ENCODE measurements around the gene PNPLA6. TPM values are rescaled to one million over a fixed set of nuclear protein-coding genes. Genes with fewer than 3 reads are reported as not detected.

Gene PNPLA6
- total and polyA plus RNA-seq, 2 of the 13 experiments (the other 11 are each of a cell fraction or from before 2014, with no cell fraction given) = 24.9 to 28.2 TPM

DNA sequence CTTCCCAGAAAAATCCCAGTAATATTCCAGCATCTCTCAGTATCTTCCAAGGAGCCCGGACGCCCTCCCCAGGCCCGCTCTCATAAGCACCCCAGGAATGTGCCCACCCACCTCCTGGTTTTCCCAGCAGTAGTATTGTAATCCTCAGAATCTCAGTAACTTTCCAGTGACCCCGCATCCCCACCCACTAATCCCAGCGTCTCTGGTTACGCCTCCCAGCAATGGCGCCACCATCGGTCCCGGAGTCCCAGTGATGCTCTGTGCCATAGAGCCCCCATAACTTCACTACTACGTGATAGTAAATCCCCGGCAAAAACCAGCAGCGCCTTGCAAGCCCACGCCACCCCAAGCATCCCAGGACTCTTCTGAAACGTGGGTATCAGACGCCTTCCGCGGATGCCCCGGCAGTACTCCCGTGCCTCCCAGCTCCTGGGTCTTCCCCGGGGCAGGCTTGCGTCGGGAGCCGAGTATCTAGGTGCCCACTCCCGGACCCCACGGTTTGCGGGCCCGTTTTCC lies 928 bp upstream of the PNPLA6 start (continued):
- TF ChIP-seq, protein P1, sequence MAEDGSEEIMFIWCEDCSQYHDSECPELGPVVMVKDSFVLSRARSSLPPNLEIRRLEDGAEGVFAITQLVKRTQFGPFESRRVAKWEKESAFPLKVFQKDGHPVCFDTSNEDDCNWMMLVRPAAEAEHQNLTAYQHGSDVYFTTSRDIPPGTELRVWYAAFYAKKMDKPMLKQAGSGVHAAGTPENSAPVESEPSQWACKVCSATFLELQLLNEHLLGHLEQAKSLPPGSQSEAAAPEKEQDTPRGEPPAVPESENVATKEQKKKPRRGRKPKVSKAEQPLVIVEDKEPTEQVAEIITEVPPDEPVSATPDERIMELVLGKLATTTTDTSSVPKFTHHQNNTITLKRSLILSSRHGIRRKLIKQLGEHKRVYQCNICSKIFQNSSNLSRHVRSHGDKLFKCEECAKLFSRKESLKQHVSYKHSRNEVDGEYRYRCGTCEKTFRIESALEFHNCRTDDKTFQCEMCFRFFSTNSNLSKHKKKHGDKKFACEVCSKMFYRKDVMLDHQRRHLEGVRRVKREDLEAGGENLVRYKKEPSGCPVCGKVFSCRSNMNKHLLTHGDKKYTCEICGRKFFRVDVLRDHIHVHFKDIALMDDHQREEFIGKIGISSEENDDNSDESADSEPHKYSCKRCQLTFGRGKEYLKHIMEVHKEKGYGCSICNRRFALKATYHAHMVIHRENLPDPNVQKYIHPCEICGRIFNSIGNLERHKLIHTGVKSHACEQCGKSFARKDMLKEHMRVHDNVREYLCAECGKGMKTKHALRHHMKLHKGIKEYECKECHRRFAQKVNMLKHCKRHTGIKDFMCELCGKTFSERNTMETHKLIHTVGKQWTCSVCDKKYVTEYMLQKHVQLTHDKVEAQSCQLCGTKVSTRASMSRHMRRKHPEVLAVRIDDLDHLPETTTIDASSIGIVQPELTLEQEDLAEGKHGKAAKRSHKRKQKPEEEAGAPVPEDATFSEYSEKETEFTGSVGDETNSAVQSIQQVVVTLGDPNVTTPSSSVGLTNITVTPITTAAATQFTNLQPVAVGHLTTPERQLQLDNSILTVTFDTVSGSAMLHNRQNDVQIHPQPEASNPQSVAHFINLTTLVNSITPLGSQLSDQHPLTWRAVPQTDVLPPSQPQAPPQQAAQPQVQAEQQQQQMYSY (CRISPR knock-in tag; IDR thresholded peaks at IDR 0.05) = no peak
- TF ChIP-seq ZNF20 (CRISPR knock-in tag; IDR thresholded peaks at IDR 0.05) (no peak), MIER3 (CRISPR knock-in tag; IDR thresholded peaks at IDR 0.05; ENCODE audit: borderline replicate concordance) (0 out of 2 replicates have a peak, but pooled peaks have one; percentile 42), ZNF790 (CRISPR knock-in tag; IDR thresholded peaks at IDR 0.05; ENCODE audit: borderline replicate concordance) (peak; percentile 23; the same call in 1 of the 2 replicates), SOX6 (IDR thresholded peaks at IDR 0.05) (no peak), SOX6 (CRISPR knock-in tag; IDR thresholded peaks at IDR 0.05) (0 out of 2 replicates have a peak, but pooled peaks have one; percentile 13), ZNF331 (CRISPR knock-in tag; IDR thresholded peaks at IDR 0.05) (0 out of 2 replicates have a peak, but pooled peaks have one; percentile 18), PCBP1 (IDR thresholded peaks at IDR 0.05; ENCODE audit: borderline replicate concordance, low read depth, low read length) (no peak), POLR2AphosphoS5 (IDR thresholded peaks at IDR 0.05; ENCODE audit: low read depth, low read length) (no peak), SNRNP70 (IDR thresholded peaks at IDR 0.05; ENCODE audit: low read depth, low read length) (no peak), PTBP1 (IDR thresholded peaks at IDR 0.05; ENCODE audit: low read depth, low read length, poor library complexity, severe bottlenecking) (no peak), MTF1 (CRISPR knock-in tag; IDR thresholded peaks at IDR 0.05) (no peak), ZNF768 (CRISPR knock-in tag; IDR thresholded peaks at IDR 0.05) (no peak), SCMH1 (CRISPR knock-in tag; IDR thresholded peaks at IDR 0.05; ENCODE audit: borderline replicate concordance) (no peak), CREM (IDR thresholded peaks at IDR 0.05) (no peak), CREM (CRISPR knock-in tag; IDR thresholded peaks at IDR 0.05) (no peak), ZSCAN29 (CRISPR knock-in tag; conservative IDR thresholded peaks at IDR 0.05) (no peak), CBFB (CRISPR knock-in tag; IDR thresholded peaks at IDR 0.05) (no peak), RFXAP (CRISPR knock-in tag; IDR thresholded peaks at IDR 0.05; ENCODE audit: borderline replicate concordance) (no peak), ZEB1 (IDR thresholded peaks at IDR 0.05; ENCODE audit: insufficient replicate concordance, low read depth) (peak; percentile 52), ZNF326 (CRISPR knock-in tag; IDR thresholded peaks at IDR 0.05; ENCODE audit: borderline replicate concordance) (no peak), TAF15 (IDR thresholded peaks at IDR 0.05; ENCODE audit: low read depth, low read length, poor library complexity, severe bottlenecking) (no peak), FOXK2 (IDR thresholded peaks at IDR 0.05) (no peak)
- TF ChIP-seq, protein P2, sequence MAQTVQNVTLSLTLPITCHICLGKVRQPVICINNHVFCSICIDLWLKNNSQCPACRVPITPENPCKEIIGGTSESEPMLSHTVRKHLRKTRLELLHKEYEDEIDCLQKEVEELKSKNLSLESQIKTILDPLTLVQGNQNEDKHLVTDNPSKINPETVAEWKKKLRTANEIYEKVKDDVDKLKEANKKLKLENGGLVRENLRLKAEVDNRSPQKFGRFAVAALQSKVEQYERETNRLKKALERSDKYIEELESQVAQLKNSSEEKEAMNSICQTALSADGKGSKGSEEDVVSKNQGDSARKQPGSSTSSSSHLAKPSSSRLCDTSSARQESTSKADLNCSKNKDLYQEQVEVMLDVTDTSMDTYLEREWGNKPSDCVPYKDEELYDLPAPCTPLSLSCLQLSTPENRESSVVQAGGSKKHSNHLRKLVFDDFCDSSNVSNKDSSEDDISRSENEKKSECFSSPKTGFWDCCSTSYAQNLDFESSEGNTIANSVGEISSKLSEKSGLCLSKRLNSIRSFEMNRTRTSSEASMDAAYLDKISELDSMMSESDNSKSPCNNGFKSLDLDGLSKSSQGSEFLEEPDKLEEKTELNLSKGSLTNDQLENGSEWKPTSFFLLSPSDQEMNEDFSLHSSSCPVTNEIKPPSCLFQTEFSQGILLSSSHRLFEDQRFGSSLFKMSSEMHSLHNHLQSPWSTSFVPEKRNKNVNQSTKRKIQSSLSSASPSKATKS (CRISPR knock-in tag; IDR thresholded peaks at IDR 0.05) = no peak
- TF ChIP-seq, protein P3, sequence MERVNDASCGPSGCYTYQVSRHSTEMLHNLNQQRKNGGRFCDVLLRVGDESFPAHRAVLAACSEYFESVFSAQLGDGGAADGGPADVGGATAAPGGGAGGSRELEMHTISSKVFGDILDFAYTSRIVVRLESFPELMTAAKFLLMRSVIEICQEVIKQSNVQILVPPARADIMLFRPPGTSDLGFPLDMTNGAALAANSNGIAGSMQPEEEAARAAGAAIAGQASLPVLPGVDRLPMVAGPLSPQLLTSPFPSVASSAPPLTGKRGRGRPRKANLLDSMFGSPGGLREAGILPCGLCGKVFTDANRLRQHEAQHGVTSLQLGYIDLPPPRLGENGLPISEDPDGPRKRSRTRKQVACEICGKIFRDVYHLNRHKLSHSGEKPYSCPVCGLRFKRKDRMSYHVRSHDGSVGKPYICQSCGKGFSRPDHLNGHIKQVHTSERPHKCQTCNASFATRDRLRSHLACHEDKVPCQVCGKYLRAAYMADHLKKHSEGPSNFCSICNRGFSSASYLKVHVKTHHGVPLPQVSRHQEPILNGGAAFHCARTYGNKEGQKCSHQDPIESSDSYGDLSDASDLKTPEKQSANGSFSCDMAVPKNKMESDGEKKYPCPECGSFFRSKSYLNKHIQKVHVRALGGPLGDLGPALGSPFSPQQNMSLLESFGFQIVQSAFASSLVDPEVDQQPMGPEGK (CRISPR knock-in tag; IDR thresholded peaks at IDR 0.05) = peak; percentile 79

Data from HepG2 (cell line).